Parathyroid adenoma (tissue), 2 donors: ENCODE results near the gene PATZ1.

Experiments
- H2AFZ ChIP-seq: fragments of 300-600 bp; sonication (generic); one replicate; pipeline ENCODE4 v1.7.0; 2017; ENCODE audit warnings: antibody characterized with exemption, mild to moderate bottlenecking
- H3K27ac ChIP-seq: fragments of 300-600 bp; sonication (generic); one replicate; pipeline ENCODE4 v1.7.0; 2017
- H3K27me3 ChIP-seq: fragments of 300-600 bp; sonication (generic); one replicate; pipeline ENCODE4 v1.7.0; 2017; ENCODE audit warnings: low read length; ENCODE audit not compliant: control insufficient read depth, insufficient read depth
- H3K36me3 ChIP-seq: fragments of 300-600 bp; sonication (generic); one replicate; pipeline ENCODE4 v1.7.0; 2017; ENCODE audit warnings: low read length; ENCODE audit not compliant: control insufficient read depth, insufficient read depth
- H3K4me1 ChIP-seq: fragments of 300-600 bp; sonication (generic); one replicate; pipeline ENCODE4 v1.7.0; 2017; ENCODE audit warnings: control low read depth
- H3K4me2 ChIP-seq: fragments of 300-600 bp; sonication (generic); one replicate; pipeline ENCODE4 v1.7.0; 2017; ENCODE audit warnings: low read length
- H3K4me3 ChIP-seq: fragments of 300-600 bp; sonication (generic); one replicate; pipeline ENCODE4 v1.7.0; 2017; ENCODE audit warnings: low read depth, low read length
- H3K79me2 ChIP-seq: fragments of 300-600 bp; sonication (generic); one replicate; pipeline ENCODE4 v1.7.0; 2017; ENCODE audit warnings: control low read depth
- H3K9ac ChIP-seq: fragments of 300-600 bp; sonication (generic); one replicate; pipeline ENCODE4 v1.7.0; 2017; ENCODE audit warnings: mild to moderate bottlenecking
- H3K9me3 ChIP-seq: fragments of 300-600 bp; sonication (generic); one replicate; pipeline ENCODE4 v1.7.0; 2017; ENCODE audit warnings: low read length; ENCODE audit not compliant: control insufficient read depth
- TF ChIP-seq, protein P1 (sequence below): fragments of 300-600 bp; sonication (generic); IDR thresholded peaks from one replicate; pipeline ENCODE4 v1.7.0; 2017; ENCODE audit warnings: antibody characterized with exemption, mild to moderate bottlenecking
- donor health status: primary hyperparathyroidism.

Gene PATZ1

DNA sequence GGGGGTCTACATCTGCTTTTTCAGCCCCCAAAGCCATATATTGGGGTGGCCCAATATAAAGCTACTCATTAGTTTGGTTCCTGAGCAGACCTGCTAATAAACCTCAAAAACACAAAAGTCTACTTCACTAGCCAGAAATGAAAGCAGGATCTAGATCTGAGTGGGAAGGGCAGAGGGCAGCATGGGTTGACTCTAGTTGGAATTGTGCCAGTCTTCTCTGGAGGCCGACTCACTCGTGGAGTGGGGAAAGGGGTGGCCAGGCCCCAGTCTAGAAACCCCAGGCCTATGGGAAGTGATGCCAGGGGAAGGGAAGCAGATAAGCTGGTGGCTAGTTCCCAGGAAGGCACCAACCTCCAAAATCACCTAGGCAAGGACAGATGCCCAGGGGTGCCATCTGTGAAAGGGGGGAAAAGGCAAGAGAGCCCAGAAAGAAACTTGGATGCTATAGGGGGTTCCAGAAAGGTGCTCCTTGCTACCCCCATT is 5.3 kb downstream of the PATZ1 start:
- peaks cover 13% of the 10 kb centered on the region for H3K4me1 ChIP-seq
- H3K4me3 ChIP-seq, result no peak overlapping the region
- H3K79me2 ChIP-seq, result peaks cover 2% of the 10 kb centered on the region
- TF ChIP-seq, protein P1, sequence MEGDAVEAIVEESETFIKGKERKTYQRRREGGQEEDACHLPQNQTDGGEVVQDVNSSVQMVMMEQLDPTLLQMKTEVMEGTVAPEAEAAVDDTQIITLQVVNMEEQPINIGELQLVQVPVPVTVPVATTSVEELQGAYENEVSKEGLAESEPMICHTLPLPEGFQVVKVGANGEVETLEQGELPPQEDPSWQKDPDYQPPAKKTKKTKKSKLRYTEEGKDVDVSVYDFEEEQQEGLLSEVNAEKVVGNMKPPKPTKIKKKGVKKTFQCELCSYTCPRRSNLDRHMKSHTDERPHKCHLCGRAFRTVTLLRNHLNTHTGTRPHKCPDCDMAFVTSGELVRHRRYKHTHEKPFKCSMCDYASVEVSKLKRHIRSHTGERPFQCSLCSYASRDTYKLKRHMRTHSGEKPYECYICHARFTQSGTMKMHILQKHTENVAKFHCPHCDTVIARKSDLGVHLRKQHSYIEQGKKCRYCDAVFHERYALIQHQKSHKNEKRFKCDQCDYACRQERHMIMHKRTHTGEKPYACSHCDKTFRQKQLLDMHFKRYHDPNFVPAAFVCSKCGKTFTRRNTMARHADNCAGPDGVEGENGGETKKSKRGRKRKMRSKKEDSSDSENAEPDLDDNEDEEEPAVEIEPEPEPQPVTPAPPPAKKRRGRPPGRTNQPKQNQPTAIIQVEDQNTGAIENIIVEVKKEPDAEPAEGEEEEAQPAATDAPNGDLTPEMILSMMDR, result no peak
- H3K27me3 ChIP-seq, result no peaks in the 10 kb centered on the region
- H2AFZ ChIP-seq, result no peak overlapping the region
- no peak overlapping the region for H3K27ac ChIP-seq
- H3K9me3 ChIP-seq, result no peaks in the 10 kb centered on the region
- no peak overlapping the region for H3K4me2 ChIP-seq
- H3K36me3 ChIP-seq, result no peaks in the 10 kb centered on the region
- no peak overlapping the region for H3K9ac ChIP-seq

DNA sequence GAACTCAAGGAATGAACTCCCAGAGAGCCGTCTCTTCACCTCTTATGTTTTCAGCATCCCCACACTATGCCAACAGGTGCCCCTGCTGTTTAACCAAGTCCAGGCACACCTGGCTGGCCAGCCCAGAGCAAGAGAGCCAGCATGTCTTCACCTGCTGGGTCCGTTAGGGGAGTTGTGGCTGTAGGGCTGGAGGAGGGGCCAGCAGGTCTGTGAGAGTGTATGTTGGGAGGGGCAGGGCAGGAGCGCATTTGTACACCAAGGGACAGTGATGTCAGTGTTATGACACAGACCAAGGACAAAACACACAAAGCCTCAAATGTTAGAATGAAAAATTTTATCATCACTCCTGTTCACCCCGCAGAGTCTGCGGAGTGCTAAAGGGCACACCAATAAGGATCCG is 5.8 kb downstream of the PATZ1 start:
- Histone ChIP-seq H3K27me3 (no peaks in the 10 kb centered on the region), H3K27ac (no peak overlapping the region)

DNA sequence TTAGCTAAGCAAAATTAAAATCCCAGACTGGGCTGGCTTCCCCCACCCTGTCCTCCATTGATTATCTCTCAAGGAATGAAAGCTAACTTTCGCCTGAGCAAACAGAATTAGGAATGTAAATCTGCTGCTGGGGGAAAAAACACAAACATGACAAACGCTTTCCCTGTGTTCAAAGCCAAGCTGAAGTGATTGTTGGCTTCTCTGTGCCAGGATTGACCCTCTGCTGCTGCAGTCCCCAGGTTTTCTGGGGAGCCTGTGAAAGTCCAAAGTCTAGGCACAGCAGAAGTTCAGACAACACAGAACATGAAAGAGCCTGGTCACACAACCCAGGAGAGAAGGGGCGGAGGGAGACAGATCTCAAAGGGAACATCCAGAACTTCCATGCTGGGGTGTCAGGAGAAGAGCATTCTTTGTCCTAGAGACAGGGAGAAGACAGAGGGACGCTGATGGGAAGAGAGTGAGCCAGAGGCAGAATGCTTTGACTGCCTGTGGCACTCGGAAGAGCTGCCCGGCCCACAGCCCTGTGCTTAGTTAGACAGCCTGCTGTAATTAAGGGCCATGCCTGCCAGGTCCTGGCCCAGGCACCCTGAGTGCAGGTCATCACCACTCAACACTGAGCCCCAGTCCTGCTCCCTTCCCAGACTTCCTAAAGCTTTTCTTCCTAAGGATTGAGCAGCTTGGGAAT is 6.9 kb downstream of the PATZ1 start:
- H3K27ac ChIP-seq, result no peak overlapping the region
- no peak overlapping the region for H3K4me3 ChIP-seq
- H3K79me2 ChIP-seq, result peaks cover 2% of the 10 kb centered on the region
- peaks cover 8% of the 10 kb centered on the region for H3K4me1 ChIP-seq
- no peak overlapping the region for H3K4me2 ChIP-seq
- no peaks in the 10 kb centered on the region for H3K9me3 ChIP-seq
- H3K9ac ChIP-seq, result no peak overlapping the region
- H3K27me3 ChIP-seq, result no peaks in the 10 kb centered on the region
- TF ChIP-seq, protein P1, result no peak
- no peak overlapping the region for H2AFZ ChIP-seq
- no peaks in the 10 kb centered on the region for H3K36me3 ChIP-seq

More for the DNA sequence above, 5.8 kb downstream of the PATZ1 start:
- Histone ChIP-seq H3K36me3 (no peaks in the 10 kb centered on the region), H2AFZ (no peak overlapping the region), H3K79me2 (peaks cover 2% of the 10 kb centered on the region), H3K4me1 (peaks cover 13% of the 10 kb centered on the region), H3K4me3 (no peak overlapping the region), H3K4me2 (no peak overlapping the region), H3K9me3 (no peaks in the 10 kb centered on the region), H3K9ac (no peak overlapping the region)
- TF ChIP-seq, protein P1, result no peak

DNA sequence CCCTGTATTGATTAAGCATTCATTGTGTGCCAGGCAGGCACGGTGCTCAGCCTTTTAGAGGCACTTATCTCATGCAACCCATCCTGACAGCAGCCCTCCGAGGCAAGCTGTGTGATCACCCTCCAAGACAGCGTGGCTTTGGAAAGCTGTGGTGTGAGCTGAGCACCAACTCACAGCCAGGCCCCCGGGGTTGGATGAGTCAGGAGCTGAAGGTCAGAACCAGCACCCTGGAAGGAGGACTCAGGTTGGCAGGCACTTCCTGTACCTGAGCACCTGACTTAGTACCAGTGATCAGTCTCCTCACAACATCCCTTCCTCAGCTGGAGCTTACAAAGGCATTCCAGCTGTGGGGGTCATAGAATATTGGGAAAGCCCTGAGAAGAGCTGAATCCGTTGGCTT is 9.0 kb downstream of the PATZ1 start:
- H3K36me3 ChIP-seq, result no peaks in the 10 kb centered on the region
- no peaks in the 10 kb centered on the region for H3K79me2 ChIP-seq
- H3K4me2 ChIP-seq, result no peak overlapping the region
- H3K9me3 ChIP-seq, result no peaks in the 10 kb centered on the region
- H3K27me3 ChIP-seq, result no peaks in the 10 kb centered on the region
- TF ChIP-seq, protein P1, result no peak
- H3K4me3 ChIP-seq, result no peak overlapping the region
- H3K4me1 ChIP-seq, result peaks cover 2% of the 10 kb centered on the region
- H3K9ac ChIP-seq, result no peak overlapping the region
- no peak overlapping the region for H3K27ac ChIP-seq
- no peak overlapping the region for H2AFZ ChIP-seq

DNA sequence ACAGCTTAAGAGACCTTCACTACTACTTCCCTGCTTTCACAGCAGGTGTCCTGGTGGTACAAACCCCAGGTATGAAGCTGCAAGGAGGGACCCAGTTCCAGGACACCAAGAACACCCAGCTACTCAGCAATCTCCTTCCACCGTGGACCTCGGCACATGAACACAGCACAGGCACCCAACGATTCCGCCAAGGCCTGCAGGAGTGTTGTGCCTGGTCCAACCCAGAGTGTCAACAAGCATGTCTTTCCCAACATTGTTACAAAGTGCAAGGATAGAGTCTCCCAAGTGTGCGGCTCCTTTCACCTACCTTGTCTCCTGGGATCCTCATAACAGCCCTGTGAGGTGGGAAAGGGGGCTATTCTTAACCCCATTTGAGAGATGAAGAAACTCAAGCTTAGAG is 11.8 kb downstream of the PATZ1 start:
- H3K9me3 ChIP-seq, result no peaks in the 10 kb centered on the region
- H3K9ac ChIP-seq, result no peak overlapping the region
- TF ChIP-seq, protein P1, result no peak
- H3K36me3 ChIP-seq, result no peaks in the 10 kb centered on the region
- no peaks in the 10 kb centered on the region for H3K4me1 ChIP-seq
- no peaks in the 10 kb centered on the region for H3K79me2 ChIP-seq
- no peak overlapping the region for H3K4me3 ChIP-seq
- no peak overlapping the region for H2AFZ ChIP-seq
- no peak overlapping the region for H3K27ac ChIP-seq
- H3K27me3 ChIP-seq, result no peaks in the 10 kb centered on the region
- H3K4me2 ChIP-seq, result no peak overlapping the region
